NCI-H1436 (cell line): ENCODE results near the gene ROBO1.

Source experiments
- DNase-seq: peaks from one replicate; lab custom pipeline; 2025; lab: John Stamatoyannopoulos, UW

Gene ROBO1

DNA sequence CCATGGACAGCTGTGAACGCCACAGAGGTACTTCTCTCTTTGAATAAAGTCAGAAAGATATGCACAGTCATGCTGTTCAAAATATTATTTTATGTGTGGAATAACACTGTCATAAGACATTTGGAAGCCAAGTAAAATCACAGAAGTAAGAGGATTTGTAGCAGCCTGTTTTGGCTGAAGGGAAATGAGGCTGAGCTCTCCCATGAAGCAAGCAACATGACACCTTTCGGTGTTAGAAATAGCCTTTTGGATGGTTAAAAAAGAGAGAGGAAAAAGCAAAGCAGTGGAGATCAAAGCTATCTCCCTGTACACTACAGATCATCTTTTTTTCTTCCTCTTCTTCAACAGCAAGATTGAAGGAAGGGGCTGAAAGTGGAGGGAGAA, 755.3 kb downstream of the ROBO1 start:
- DNase-seq: no peak

DNA sequence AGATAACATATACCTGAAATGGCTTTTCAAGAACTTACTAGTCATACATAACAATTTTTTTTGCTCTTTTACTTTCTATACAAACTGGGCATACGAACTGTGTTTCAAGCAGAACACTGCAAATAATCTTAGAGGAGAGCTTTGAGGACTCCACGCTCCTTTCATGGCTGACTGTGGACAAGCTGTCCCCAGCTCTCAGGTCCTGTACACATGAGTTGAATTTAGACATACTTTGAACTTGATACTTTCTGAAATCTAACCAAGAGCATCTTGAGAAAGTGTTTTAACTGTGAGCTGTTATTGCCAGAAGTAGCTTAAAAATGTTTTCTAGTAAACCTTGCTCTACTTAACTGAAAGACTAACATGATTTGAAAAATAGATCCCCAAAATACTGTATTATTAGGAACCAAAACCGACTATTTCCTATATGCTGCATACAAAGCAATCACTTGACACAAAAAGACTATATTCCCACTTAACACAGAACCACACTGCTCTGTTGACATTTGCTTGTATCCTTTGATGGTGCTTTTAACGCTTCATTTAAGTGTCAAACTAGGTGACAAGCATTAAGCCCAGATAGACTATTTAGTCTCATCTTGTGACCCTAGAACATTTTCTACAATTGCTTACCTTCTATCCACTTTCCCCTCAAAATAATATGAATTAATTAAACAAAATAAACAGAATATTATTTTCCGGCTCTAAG, 755.8 kb downstream of the ROBO1 start:
- no peak for DNase-seq

DNA sequence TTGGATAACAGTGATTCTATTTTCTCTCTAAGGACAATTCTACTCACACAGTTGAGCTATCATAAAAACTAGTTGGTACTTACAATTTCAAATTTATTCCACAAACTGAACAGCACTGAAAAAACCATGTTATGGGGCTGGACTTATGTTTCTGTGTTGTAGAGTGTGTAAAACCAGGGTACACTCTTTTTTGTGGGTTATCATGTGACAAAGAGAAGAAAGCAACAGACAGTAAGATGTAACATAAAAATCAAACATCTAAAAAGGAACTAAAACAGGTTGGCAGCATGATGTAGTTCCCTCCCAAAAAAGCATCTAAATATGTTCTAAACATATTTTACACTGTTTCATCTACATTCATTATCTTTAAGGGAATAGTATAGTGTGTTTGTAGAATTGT, 757.9 kb downstream of the ROBO1 start:
- no peak for DNase-seq

DNA sequence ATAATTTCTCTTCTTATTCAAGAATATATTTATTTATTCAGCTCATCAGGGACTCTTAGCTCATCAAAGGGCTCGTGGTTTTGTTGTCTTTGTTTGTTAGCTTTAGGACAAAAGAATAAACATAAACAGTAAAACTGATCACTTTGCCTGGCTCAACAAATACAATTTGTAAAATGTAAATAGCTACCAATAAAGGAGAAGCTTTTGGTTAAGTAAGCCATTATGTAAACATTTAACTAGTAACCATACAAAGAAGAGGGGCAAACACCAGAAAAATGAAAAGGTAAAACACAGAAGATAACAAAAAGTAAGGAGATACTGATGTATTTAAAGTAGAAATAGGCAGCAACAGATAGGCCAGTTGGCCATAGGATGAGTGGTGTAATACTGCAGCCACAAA, 761.7 kb downstream of the ROBO1 start:
- DNase-seq: no peak

DNA sequence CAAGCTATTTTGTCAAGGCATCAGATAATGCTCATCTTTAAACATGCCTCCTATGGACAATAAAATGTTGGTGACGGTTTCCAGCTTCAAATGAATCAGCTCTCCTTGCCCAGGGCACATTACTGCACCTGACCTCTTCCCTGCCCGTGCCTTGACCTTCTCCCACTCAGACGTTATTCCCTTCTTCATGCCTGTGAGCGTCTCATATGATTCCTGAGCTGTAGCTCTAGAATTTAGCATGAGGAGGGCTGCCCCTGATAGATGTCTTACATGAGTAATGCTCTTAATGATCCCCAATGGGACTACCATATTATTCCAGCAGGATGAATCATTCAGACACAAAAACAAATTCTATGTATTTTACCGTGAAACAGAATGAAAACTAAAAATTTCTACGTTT, 762.7 kb downstream of the ROBO1 start:
- no peak for DNase-seq

DNA sequence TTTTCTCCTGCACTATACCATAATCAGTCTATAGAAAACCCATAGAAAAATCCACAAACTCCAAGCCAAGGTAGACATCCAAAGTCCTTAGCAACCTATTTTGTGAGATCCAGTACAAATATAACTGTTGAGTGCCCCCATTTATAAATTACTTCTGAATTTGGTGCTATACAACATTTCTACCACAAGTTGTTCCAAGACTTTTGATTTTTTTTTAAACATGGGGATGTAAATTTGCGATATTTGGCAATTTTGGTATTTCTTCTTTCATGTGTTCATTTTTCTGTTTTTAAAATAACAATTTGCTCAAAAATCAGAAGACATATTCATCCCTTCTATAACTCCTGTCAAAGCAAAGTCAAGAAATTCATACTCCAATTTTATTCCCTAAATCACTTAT, 763.8 kb downstream of the ROBO1 start:
- no peak for DNase-seq

DNA sequence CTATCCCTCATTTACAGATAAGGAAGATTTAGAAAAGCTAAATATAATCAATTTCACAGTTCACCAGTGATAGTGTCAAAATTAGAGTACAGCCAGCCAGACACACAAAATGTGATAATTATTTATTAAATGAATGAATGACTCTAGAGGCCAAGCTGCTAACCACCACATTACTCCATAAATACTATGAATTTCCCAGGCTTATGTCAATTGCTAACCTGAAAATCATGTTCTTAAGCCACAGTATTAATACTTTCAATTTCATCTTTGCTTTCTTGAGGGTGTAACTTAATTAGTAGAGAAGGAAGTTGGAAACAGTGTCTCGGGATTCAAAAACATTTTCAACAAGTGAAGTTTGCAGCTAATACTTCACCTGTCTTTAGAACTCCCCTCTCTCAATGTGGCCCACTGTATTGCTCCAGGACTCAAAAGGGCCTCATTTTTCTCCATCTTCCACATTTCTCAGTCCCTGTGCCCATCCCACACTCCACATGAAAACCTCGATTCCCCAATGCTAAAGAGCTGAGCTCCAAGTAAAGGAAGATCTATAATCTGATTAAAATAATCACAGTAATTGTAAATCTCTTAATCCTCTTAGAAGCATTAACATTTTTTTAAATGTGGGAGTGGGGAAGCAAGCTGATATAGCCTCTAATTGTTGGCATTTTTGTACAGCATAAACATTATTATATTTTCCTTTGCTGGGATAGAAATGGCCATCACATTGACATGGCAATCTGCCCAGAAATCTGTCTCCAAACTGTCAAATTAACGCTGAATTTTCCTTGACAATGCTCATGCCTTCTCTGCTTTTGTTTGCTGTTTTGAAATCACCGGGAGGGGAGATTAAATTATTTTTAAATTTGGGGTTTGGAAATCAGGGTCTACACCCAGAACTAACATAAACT, 765.1 kb downstream of the ROBO1 start:
- DNase-seq: no peak

DNA sequence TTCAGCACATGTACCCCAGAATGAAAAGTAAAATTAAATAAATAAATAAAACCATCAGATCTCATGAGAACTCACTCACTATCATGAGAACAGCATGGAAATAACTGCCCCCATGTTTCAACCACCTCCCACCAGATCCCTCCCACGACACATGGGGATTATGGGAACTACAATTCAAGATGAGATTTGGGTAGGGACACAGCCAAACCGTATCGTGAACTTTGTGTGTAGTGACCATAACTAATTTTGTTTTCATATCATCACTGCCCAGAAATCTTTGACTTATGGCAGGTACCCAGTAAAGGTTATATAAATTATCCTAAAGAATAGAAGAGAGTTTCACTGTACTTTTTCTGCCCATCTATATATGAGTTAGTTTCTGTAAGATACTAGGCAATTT, 766.5 kb downstream of the ROBO1 start:
- no peak for DNase-seq

DNA sequence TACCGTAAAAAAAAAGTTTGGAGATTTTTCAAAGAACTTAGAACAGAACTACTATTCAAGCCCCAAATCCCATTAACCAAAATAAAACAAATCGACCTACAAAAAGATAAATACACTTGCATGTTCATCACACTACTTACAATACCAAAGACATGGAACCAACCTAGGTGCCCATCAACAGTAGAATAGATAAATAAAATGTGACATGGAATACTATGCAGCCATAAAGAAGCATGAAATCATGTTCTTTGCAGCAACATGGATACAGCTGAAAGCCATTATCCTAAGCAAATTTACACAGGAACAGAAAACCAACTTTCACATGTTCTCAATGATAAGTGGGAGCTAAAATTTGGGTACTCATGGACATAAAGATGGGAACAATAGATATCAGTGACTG, 768.7 kb downstream of the ROBO1 start:
- DNase-seq: no peak

DNA sequence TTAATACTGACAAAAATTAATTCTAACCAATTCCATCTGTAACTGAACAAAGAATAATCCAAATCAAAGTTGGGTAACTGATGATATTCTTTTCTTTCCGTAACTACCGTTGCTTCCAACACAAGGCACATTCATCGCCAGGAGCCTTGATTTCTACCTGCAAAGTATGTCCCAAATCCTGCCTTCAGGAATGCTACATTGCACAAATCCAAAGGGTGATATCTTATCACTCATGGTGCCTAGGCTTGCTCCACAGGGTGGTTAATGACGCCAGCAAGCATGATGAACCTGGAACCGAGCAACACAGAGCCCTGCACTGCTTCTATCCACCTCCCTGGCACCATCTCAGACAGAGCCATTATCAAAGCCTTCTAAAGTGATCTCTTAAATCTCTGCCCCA, 772.7 kb downstream of the ROBO1 start:
- DNase-seq: no peak

DNA sequence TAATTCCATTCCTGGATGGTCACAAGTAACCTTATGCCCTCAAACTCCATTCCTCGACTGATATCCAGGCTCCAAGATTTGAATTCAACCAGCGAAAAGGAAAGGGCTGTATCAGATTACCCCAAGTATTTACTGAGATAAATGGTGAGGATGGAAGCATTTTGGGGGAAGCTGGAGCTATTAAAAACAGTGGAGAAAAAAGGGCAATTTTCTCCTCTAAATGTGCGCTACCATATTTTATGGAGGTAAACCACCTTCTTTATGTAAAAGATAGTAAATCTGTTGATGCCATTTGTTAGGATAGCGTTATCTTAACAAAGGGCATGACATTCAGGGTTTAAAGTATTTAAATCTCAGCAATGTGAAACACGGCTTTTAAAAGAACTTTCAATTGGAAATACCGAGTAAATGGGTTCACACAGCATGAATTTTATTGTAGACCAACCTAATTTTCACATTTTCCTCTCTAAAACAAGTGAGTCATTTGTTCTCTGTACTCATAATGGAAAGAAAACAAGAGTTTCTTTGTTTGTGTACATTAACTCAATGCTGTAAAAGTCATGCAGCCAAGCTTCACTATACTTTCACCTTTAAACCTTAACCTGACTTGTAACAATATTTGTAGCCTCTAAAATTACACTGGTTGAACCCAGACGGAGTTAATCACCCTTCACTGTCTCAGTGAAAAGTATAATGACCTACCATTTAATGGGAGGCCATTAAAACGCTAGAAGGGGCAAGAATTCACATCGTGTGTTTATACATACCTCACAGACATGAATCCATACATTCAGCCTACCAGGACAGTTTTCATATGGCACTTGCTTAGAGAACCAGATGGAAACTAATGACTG, 773.4 kb downstream of the ROBO1 start:
- no peak for DNase-seq

DNA sequence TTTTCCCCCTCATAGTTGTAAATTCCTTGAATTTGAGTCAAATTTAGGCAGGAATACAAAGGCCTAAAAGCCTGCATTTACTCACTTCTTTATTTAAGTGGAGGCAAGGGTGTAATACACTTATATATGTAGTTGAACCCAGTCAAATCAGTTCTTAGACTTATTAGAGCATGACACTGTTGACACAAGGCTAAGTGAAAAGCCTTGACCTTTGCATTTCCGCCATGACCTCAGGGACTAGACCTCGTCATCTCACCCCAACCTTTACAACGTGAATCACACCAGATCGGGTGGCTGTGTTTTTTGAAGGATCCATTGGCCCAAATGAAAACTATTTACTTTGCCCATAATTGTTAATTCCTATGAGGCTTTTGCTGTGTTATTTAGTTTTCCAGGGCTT, 774.4 kb downstream of the ROBO1 start:
- no peak for DNase-seq

DNA sequence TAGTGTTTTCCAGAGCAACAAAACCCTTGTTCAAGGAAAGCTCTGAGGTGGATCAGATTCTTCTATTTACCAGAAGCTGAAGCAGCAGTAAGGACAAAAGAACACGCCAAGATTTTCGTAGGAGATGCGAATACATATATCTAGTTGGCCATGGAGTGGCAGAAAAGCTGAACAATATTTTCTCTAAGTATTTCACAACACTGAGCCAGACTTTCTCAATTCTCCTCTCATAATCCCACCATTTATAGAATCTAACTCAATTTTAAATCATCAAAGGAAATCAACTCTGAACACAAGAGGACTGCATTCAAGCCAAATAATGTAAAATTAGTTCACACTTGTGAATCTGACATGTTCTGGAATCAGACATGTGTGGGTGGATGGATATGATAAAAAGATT, 775.0 kb downstream of the ROBO1 start:
- DNase-seq: no peak

DNA sequence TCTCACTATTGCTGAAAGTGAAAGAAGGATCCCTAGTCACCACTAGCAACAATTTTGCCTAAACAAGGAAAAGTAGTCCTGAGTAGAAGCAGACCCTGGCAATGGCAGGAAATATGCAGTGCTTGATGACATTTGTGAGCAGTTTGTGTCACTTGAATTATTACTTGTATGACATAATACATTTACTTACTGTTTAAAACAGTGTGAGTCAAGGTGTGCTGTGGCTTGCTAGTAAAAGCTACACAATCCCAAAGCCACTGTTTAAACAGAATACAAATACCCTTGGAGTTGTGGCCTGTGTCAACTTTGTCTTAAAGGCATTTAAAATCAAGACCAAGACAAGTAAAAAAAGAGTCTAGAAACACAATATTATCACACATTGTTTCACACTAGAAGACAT, 775.4 kb downstream of the ROBO1 start:
- DNase-seq: no peak

DNA sequence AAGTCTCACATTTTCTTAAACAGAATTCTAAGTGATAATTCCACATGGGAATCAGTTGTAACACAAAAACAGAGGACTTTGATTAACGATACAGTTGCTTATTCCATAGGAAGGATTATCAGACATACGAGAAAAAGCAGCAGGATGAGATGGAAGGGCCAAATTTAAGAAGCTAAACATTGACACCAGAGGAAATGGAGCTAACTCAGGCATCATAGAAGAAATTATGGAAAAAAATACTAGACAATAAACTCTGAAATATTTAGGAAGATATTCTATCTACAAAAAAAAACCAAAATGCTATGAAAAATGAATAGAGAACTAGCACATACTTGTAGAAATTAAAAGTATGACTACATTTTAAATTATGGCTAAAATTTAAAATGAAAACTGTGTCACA, 776.1 kb downstream of the ROBO1 start:
- DNase-seq: no peak

DNA sequence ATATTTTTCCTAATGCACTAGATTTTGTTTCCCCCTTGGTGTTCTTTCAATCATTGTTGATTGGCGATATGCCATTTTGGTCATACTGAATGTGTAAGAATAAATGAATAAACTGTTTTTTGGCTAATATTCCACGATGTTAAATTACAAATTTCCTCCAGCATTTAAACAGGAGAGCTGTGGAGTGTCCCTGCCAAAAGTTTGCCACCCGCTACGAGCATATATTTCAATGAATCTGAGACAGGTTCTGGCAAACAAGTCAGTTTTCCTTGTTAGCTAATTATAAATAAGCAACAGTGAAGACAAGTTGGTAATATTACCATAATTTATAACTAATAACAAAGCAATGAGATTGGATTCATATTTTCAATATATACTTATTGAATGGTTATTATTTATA, 777.6 kb downstream of the ROBO1 start:
- no peak for DNase-seq

DNA sequence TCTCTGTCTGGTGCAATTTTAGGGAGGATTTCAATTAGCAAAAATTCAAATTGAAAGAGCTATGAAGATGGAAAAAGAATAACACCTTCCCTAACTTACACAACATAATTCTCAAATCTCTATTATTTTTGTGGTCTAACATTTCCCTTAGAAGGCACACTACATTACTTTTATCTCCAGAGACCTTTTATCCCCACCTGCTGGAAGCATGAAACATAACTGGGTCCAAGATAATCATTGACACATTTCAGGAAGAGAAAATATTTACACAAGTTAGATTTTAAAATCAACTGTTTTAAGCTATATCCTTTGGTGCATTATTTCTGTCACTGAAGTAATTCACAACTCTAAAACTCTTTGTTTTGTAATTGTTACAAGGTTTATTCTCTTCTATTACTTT, 779.5 kb downstream of the ROBO1 start:
- no peak for DNase-seq

DNA sequence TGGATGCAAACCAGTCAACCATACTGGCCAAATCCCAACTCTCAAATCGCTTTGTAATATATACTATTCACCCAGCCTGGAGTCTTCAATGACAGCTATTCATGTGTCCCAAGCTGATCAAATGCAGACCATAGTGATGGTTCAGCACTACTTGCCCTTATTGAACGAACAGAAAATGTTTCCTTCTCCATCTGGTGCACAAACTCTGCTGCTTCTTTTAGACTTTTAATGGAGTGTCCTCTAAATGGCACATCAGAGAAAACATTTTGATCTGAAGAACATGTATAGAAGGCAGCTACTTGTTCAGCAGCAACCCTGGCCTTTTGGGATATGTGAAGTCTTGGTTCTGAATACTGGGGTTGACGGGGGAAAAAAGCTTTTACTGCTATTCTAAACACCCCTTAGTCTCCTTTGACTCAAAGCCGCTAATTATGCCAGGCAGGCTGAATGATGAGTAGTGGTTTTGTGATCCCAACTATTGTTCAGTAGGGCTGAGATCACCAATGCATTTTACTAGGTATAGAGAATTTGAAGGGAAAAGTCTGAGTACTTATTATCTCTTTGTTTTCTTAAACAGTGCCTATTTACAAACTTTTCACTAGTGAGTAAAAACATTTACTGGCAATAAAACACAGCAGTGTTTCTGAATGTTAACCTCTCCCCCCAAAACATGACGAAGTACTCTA, 781.2 kb downstream of the ROBO1 start:
- DNase-seq: no peak

DNA sequence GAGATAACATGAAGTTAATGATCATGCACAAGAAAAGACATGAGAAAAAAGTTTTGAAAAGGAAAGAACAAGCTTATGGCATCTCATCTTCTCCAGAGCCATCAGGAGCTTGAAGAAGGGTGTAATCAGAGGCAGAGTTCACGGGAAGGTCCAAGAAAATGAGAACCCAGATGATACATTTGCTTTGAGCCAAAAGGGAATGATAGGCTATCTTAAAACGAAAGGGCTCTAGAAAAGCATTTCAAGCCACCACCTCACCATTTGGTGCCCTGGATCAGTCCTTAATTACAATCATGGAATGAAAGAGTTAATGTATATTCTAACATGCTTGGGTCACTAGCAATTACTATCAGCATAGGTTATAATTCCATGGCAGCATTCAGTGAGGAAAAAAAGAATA, 781.8 kb downstream of the ROBO1 start:
- no peak for DNase-seq

DNA sequence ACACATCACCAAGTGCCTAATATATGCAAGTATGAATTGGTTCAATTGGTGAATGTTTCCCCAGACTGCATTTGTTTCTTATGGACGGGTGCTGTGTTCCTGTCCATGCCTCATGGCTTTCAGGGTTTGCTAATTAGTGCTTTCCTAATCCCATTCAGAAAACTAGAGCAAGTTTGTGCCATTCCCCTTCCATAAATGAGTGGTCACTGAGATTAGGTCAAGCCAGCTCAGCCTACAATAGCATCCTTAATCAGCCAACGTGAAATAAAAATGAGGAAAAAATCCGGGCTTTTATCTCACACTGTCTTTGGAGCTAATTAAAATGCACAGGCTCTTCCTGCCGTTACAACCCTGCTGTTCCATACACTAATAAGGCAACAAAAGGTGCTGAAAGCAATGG, 788.8 kb downstream of the ROBO1 start:
- no peak for DNase-seq

DNA sequence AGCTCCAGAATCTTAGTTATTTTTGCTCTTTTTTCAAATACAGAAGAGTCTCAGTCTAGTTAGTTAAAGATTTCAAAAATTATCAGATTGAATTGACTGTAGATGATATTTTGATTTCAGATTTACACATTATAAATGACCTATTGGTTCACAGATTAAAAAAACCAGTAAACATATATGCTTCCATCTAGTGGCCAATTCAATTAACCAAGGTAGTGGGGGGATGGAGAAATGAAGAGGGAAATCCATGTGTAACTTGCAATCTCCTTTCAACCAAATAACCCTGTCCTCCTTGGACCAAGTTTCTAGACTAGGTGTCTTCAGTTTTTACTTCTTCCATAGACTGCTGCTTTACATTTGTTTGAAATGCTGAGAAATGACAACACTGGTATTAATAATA, 789.8 kb downstream of the ROBO1 start:
- no peak for DNase-seq

DNA sequence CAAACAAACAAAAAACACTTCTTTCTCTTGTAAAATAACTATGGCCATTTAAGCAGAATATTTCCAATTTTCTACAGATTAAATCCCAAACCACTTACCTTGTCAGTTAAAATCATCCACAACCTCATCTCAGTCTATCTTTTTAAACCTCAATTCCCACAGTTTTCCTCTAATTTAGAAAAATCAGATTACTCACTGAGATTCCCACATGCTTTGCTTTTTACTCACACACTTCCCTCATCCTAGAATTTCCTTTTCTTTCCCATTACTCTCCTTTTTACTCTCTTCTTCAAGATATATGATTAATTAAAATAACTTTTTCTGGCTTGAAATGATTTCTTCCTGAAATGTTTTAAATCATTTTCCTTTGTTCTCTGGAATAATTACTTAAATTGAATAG, 790.7 kb downstream of the ROBO1 start:
- no peak for DNase-seq
